Activated T-cell treated with anti-CD3 and anti-CD28 coated beads for 24 hours (primary cell): Measurements from ENCODE around the gene NOS3.
A peak's percentile ranks its signal among the peaks of the same experiment; 100 is the strongest.
"Not testable (repeated sequence)": the region's sequence is repeated elsewhere in the genome, so short reads cannot be mapped to it uniquely, and the experiment has no call there.

ENCODE experiments used
- DNase-seq: peaks from one replicate; pipeline ENCODE4 v3.0.0-alpha.2; 2020; ENCODE audit warnings: low read depth

Gene NOS3

GRCh38 chr7:151038951-151039849 is 48.4 kb downstream of the NOS3 start:
- DNase-seq: peak; percentile 77

- no peak for DNase-seq
Observed at GRCh38 chr7:151039850-151040548, 49.2 kb downstream of the NOS3 start.

GRCh38 chr7:151040616-151041375 is 50.0 kb downstream of the NOS3 start:
- DNase-seq: no peak

GRCh38 chr7:151043449-151043848 is 52.6 kb downstream of the NOS3 start:
- DNase-seq: not testable (repeated sequence)

DNA sequence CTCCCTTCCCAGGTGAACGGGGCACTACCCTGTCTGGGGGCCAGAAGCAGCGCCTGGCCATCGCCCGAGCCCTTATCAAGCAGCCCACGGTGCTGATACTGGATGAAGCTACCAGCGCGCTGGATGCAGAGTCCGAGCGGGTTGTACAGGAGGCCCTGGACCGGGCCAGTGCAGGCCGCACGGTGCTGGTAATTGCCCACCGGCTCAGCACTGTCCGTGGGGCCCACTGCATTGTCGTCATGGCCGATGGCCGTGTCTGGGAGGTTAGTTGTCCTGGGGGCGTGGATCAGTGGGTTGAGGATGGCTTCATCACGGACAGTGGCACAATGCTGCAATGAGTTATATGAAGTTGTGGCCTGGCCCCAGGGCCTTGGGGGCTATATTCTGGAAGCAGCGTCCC is 53.1 kb downstream of the NOS3 start:
- DNase-seq: no peak

DNA sequence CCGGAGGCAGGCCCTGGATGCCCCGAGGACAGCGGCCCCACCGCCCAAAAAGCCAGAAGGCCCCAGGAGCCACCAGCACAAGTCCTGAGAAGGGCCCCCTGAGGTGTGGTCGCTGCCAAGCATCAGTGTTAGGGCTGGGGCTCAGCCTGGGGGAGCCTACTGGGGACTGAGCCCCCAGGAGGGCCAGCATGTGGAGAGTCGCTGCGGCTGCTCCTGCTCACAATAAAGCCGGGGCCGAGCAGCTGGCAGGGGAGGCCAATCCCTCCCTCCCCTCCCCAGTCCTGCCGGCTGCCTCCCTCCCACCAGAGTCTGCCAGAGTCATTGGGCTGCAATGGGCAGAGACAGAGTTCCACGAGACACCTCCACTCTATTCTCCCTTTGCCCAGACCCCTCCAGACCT is 54.4 kb downstream of the NOS3 start:
- DNase-seq: no peak

- no peak for DNase-seq
Observed at GRCh38 chr7:151045967-151046366, 55.1 kb downstream of the NOS3 start.

DNA sequence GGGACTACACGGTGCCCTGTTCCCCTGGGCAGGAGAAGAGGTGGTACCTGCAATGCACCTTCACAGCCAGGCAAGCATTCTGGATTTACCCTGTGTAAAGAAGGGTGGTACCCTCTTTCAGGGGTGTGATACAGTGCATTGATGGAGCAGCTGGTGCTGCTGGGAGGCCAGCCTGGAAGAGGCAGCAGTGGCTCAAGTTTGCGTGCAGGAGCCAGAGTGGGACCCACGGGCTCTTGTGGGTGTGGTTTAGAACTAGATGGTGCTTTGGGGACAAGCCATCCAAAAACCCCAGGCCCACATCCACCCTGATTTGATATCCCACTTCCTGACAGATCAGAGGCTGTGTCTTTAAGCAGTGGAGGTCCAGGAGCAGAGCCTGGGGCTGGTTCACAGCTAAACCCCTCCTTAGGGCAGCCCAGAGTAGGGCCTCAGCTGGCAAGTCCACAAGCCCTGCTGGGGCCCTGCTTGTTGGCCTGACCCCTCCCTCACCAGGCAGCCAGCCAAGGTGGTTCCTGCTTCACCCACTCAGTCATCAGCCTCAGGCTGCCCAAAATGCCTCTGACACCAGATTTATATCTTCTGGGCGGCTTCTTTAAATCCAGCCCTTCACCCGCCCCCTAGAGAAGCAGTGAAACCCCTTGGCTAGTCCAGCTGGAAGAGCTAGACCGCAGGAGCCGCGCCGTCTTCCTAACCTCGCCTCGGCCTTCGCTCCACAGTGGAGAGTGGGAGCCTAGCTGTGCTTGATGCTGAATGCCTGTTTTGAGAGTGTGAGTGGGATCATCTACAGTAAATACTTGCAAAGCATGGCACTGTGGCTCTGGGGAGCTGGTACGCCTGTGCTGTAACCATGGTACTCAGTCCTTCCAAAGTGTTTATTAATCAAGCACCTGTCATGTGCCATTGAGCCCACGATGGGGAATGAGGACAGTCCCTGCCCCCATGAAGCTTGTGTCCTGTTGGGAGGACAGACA is 56.1 kb downstream of the NOS3 start:
- no peak for DNase-seq

DNA sequence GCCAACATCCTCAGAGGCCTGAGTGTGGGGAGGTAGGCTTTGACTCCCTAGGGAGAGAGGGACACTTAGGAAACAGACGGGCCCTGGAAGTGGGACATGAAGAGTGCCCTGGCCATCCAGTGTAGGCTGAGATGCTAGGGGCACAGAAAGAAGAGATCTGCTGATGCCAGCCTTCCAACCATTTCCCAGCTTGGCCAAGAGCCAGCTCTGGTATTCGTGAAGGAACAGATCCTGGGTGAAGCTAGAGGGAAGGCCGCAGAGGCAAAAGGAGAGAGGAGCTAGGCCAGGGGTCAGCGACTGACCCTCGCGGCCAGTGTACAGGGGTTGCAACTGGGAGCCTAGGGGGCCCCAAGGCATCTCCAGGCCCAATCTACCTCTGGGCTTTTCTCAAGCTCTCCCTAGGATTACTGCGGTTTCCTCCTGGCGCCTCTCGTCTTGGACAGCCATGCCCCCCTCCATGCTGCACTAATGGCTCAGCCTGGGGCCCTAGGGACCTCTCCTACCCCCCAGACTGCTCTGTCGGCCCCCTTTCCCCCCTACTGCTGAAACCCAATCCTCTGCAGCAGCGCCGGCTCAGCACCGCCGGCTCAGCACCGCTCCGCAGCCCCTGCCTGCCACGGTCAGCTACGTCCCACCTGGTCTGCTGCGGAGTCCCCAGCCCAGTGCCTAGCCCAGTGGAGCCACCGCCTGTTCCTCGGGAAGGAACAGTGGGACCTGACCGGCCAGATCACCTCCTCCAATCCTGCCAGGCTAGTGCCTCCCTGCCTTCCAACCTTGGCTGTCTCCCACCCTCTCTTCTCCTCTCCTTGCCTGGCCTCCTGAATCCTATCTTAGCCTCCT is 57.4 kb downstream of the NOS3 start, which contains the start of gene ASIC3:
TSS of gene ASIC3 (plus strand) at position 556 of the 840 bp plus-strand sequence. CDS start 355 bp downstream, outside the sequence.
- no peak for DNase-seq

GRCh38 chr7:151048911-151049463 is 58.2 kb downstream of the NOS3 start:
- DNase-seq: no peak

DNA sequence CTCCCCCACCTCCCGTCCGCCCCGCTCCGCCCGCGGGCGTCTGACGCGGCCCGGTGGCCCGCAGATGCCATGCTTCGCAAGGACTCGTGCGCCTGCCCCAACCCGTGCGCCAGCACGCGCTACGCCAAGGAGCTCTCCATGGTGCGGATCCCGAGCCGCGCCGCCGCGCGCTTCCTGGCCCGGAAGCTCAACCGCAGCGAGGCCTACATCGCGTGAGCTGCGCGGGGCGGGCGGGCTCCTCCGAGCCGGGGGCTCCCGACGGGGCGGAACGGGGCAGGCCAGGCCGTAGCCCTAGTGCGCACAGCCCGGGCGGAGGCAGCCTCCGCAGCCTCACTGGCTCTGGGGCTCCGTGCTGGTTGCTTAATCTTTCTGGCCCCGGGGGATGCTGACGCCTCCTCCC is 60.3 kb downstream of the NOS3 start:
- peak; percentile 49 for DNase-seq

- no peak for DNase-seq
Observed at GRCh38 chr7:151053096-151053495, 62.3 kb downstream of the NOS3 start.

GRCh38 chr7:151053751-151054150 is 62.9 kb downstream of the NOS3 start:
- no peak for DNase-seq

- DNase-seq: no peak
Observed at GRCh38 chr7:151056283-151056665, 65.5 kb downstream of the NOS3 start.

- no peak for DNase-seq
Observed at GRCh38 chr7:151056666-151057505, 66.1 kb downstream of the NOS3 start.

- no peak for DNase-seq
Observed at GRCh38 chr7:151057506-151057988, 66.7 kb downstream of the NOS3 start, which contains the start of gene CDK5. TSS of gene CDK5 (minus strand) at chr7:151057897. CDS start at chr7:151057848, 49 bp downstream.

DNA sequence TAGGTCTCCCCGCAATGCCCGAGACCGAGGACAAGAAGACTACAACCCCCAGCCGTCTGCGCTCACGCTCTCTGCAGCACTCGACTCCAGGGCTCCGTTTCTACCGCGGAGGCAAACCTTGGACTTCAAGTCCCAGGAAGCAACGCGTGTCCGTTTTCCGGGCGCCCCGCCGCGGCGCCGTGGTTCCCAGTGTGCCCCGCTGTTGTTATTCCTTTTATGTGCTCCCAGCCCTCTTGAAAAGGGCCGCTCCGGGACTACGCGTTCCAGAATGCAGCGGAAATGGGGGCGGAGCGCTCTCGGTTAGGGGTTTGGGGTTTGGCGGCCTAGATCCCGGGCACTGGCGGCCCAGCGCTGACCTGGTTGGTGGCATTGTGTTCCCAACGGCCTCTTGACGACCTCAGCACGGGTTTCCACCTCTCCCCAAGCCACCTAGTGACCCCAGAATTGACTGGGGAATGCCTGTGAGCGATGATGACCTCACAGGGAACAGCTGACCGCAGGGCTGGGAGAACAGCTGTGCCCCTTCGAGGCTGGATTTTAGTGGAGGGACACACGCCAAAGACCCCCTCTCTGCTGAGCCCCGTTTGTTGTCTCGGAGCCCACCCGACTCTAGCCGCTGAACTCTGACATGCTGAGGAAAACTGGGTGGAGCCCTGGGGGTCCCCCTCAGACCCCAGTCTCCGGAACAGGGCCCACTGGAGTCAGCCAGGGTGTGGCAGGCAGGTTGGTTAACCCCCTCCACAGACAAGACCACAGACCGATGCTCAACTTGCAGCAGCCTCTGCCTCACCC is 67.4 kb downstream of the NOS3 start:
- peak; percentile 97 for DNase-seq

DNA sequence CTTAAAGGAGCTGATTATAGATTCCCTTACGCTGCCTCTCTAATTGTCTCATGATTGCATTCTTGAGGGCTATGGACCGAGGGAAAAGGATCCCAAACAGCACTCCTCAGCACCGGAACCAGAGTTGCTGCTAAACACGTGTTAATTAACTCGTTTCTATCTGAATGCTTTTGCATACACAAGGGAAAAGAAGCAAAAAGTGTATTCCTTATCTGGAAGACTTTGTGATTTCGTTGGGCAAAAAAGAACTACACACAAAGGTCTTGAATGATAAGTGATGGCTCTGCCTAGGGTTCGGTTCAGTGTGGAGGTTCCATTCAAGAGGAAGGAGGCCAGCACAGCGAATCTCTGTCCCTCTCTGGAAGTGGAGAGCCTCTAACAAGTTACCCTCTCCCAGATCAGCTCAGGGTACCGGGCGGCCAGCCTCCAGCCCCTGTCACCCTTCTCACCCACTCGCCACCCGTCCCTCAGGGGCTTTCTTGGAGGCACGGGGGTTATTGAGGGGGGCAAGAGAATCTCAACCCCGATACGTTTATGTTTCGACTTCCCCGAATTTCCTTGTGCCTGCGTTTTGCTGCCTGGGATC is 68.1 kb downstream of the NOS3 start:
- DNase-seq: no peak
